Measurements from ENCODE around the gene CCDC6. TPM values are rescaled to one million over a fixed set of nuclear protein-coding genes. Genes with fewer than 3 reads are reported as not detected.

Gene CCDC6
- total and polyA plus RNA-seq, 12 donors = 4.4 to 22.8 (median 17.0) TPM

GRCh38 chr10:59896191-59896590 lies 10.2 kb downstream of the CCDC6 start:
- intact Hi-C loops (cut with DNase I) = no loop called here
- no peaks in the 10 kb centered on the region for H3K27me3 ChIP-seq
- peak in 1 of 2 donors; percentile 22 for DNase-seq
- H3K27ac ChIP-seq = peak overlapping the region in 6 of 10 donors; percentile 22 to 73 (median 54)
- no peaks in the 10 kb centered on the region for H3K9me3 ChIP-seq
- TF ChIP-seq CTCF (IDR thresholded peaks at IDR 0.05) = no peak
- H3K36me3 ChIP-seq = no peaks in the 10 kb centered on the region
- WGBS, 2 donors = 29 to 58% methylated on average over 1 of the region's 1 CpG
- ATAC-seq = peak in 3 of 8 donors; percentile 34 to 42 (median 34)
- peaks cover 0 to 84% (median 71%) of the 10 kb centered on the region in 9 donors for H3K4me1 ChIP-seq
- no peak overlapping the region for H3K4me3 ChIP-seq

GRCh38 chr10:59895629-59896116 lies 10.7 kb downstream of the CCDC6 start:
- TF ChIP-seq CTCF (IDR thresholded peaks at IDR 0.05) = no peak
- Histone ChIP-seq H3K27me3 (no peaks in the 10 kb centered on the region), H3K27ac (peak overlapping the region in 7 of 10 donors; percentile 22 to 73 (median 50)), H3K36me3 (no peaks in the 10 kb centered on the region), H3K9me3 (no peaks in the 10 kb centered on the region), H3K4me1 (peaks cover 0 to 89% (median 75%) of the 10 kb centered on the region in 9 donors), H3K4me3 (no peak overlapping the region)
- ATAC-seq (peak; percentile 23 to 79 (median 49)), DNase-seq (peak in 1 of 2 donors; percentile 22)
- intact Hi-C loops (cut with DNase I) = no loop called here
- 37 to 44% methylated on average over 10 of the region's 10 CpGs for WGBS, 2 donors

GRCh38 chr10:59894114-59894513 lies 12.2 kb downstream of the CCDC6 start:
- Histone ChIP-seq H3K4me3 (no peak overlapping the region), H3K27ac (peak overlapping the region in 7 of 10 donors; percentile 7 to 73 (median 54))

GRCh38 chr10:59892697-59893096 lies 13.7 kb downstream of the CCDC6 start:
- peak overlapping the region in 3 of 10 donors; percentile 11 to 56 (median 33) for H3K27ac ChIP-seq
- ATAC-seq = peak in 4 of 8 donors; percentile 34 to 51 (median 40)
- H3K9me3 ChIP-seq = no peaks in the 10 kb centered on the region
- intact Hi-C loops (cut with DNase I) = no loop called here
- DNase-seq = no peak
- peaks cover 0 to 88% (median 60%) of the 10 kb centered on the region in 9 donors for H3K4me1 ChIP-seq
- WGBS, 2 donors = 67 to 81% methylated on average over 3 of the region's 3 CpGs
- no peak overlapping the region for H3K4me3 ChIP-seq
- H3K27me3 ChIP-seq = no peaks in the 10 kb centered on the region
- H3K36me3 ChIP-seq = peaks cover 0 to 10% (median 0%) of the 10 kb centered on the region in 9 donors
- no peak for TF ChIP-seq CTCF (IDR thresholded peaks at IDR 0.05)

More at GRCh38 chr10:59894114-59894513, 12.2 kb downstream of the CCDC6 start:
- H3K36me3 ChIP-seq = peaks cover 0 to 10% (median 0%) of the 10 kb centered on the region in 9 donors
- H3K9me3 ChIP-seq = no peaks in the 10 kb centered on the region
- intact Hi-C loops (cut with DNase I) = no loop called here
- peak; percentile 31 to 39 for DNase-seq
- TF ChIP-seq CTCF (IDR thresholded peaks at IDR 0.05) = no peak
- H3K4me1 ChIP-seq = peaks cover 0 to 91% (median 71%) of the 10 kb centered on the region in 9 donors
- 37 to 44% methylated on average over 4 of the region's 4 CpGs for WGBS, 2 donors
- ATAC-seq = peak; percentile 59 to 85 (median 80)
- H3K27me3 ChIP-seq = no peaks in the 10 kb centered on the region
